MM.1S (cell line): ENCODE data around the gene TXK.
A peak's percentile ranks its signal among the peaks of the same experiment; 100 is the strongest.

Experiments
- DNase-seq: peaks from one replicate; pipeline ENCODE4 v3.0.0-alpha.2; 2015
- H2AFZ ChIP-seq: fragments of 300-600 bp; sonication (generic); 2 replicates; pipeline ENCODE4 v1.6.0; 2016; ENCODE audit warnings: antibody characterized with exemption, low read length
- H3F3A ChIP-seq: fragments of 300-600 bp; sonication (generic); 2 replicates; pipeline ENCODE4 v1.6.1; 2016; ENCODE audit warnings: mild to moderate bottlenecking, antibody characterized with exemption, low read length, moderate library complexity, mixed read lengths; ENCODE audit not compliant: insufficient read depth
- H3K27ac ChIP-seq: fragments of 300-600 bp; sonication (generic); 2 replicates; pipeline ENCODE4 v1.5.1; 2016; ENCODE audit warnings: mild to moderate bottlenecking, low read length
- H3K27me3 ChIP-seq: fragments of 300-600 bp; sonication (generic); replicated peaks from 2 replicates; pipeline ENCODE4 v1.6.0; 2016; ENCODE audit warnings: low read length; ENCODE audit not compliant: insufficient read depth
- H3K36me3 ChIP-seq: fragments of 300-600 bp; sonication (generic); replicated peaks from 2 replicates; pipeline ENCODE4 v1.6.1; 2016; ENCODE audit warnings: mild to moderate bottlenecking, low read length, mixed read lengths; ENCODE audit not compliant: insufficient read depth
- H3K4me1 ChIP-seq: fragments of 300-600 bp; sonication (generic); 2 replicates; pipeline ENCODE4 v1.6.1; 2016; ENCODE audit warnings: low read length, mixed read lengths
- H3K4me2 ChIP-seq: fragments of 300-600 bp; sonication (generic); 2 replicates; pipeline ENCODE4 v1.6.0; 2016; ENCODE audit warnings: low read depth, low read length
- H3K4me3 ChIP-seq: fragments of 300-600 bp; sonication (generic); 2 replicates; pipeline ENCODE4 v1.5.1; 2016; ENCODE audit warnings: low read length, mixed read lengths
- H3K79me2 ChIP-seq: fragments of 300-600 bp; sonication (generic); 2 replicates; pipeline ENCODE4 v1.6.1; 2016; ENCODE audit warnings: mixed run types, low read length, mixed read lengths
- H3K9ac ChIP-seq: fragments of 300-600 bp; sonication (generic); 2 replicates; pipeline ENCODE4 v1.6.1; 2016; ENCODE audit warnings: low read length, mixed read lengths
- H3K9me2 ChIP-seq: fragments of 300-600 bp; sonication (generic); replicated peaks from 2 replicates; pipeline ENCODE4 v1.6.1; 2016; ENCODE audit warnings: mild to moderate bottlenecking, low read length, mixed read lengths; ENCODE audit not compliant: insufficient read depth
- H3K9me3 ChIP-seq: fragments of 300-600 bp; sonication (generic); replicated peaks from 2 replicates; pipeline ENCODE4 v1.6.1; 2016; ENCODE audit warnings: mild to moderate bottlenecking, low read length, mixed read lengths; ENCODE audit not compliant: insufficient read depth
- H4K20me1 ChIP-seq: fragments of 300-600 bp; sonication (generic); 2 replicates; pipeline ENCODE4 v1.6.1; 2016; ENCODE audit warnings: mild to moderate bottlenecking, low read length, moderate library complexity, mixed read lengths; ENCODE audit not compliant: insufficient read depth
- CTCF ChIP-seq: fragments of 300-600 bp; sonication (generic); IDR thresholded peaks from 2 replicates; pipeline ENCODE4 v1.5.1; 2016; ENCODE audit warnings: antibody characterized with exemption, low read length, mixed read lengths
- EZH2 ChIP-seq: fragments of 300-600 bp; sonication (generic); optimal IDR thresholded peaks from 2 replicates; pipeline ENCODE3; 2017; ENCODE audit warnings: low read depth, mild to moderate bottlenecking, antibody characterized with exemption, low read length, mixed read lengths
- EZH2phosphoT487 ChIP-seq: fragments of 300-600 bp; sonication (generic); IDR thresholded peaks from 2 replicates; pipeline ENCODE4 v1.6.1; 2018; ENCODE audit warnings: antibody characterized with exemption, low read length

TXK gene

GRCh38 chr4:48022192-48022799 lies 111.8 kb downstream of the TXK start:
- no peaks in the 10 kb centered on the region for H3K36me3 ChIP-seq
- H3K79me2 ChIP-seq, result no peaks in the 10 kb centered on the region
- H3K4me1 ChIP-seq, result no peaks in the 10 kb centered on the region
- peaks cover 16% of the 10 kb centered on the region for H3K27me3 ChIP-seq
- no peak overlapping the region for H2AFZ ChIP-seq
- H3K9ac ChIP-seq, result no peak overlapping the region
- no peaks in the 10 kb centered on the region for H3F3A ChIP-seq
- H3K27ac ChIP-seq, result no peak overlapping the region
- no peak overlapping the region for H3K4me2 ChIP-seq
- no peaks in the 10 kb centered on the region for H4K20me1 ChIP-seq
- TF ChIP-seq EZH2, result no peak
- no peak for DNase-seq
- no peaks in the 10 kb centered on the region for H3K9me2 ChIP-seq
- H3K9me3 ChIP-seq, result no peaks in the 10 kb centered on the region
- no peak overlapping the region for H3K4me3 ChIP-seq

- H3K4me1 ChIP-seq, result no peaks in the 10 kb centered on the region
- no peak for TF ChIP-seq EZH2
- TF ChIP-seq CTCF, result no peak
- no peak for TF ChIP-seq EZH2phosphoT487
- no peak overlapping the region for H3K4me3 ChIP-seq
- H3K4me2 ChIP-seq, result no peak overlapping the region
- no peaks in the 10 kb centered on the region for H4K20me1 ChIP-seq
- no peak overlapping the region for H3K9ac ChIP-seq
- peaks cover 16% of the 10 kb centered on the region for H3K27me3 ChIP-seq
- H3K36me3 ChIP-seq, result no peaks in the 10 kb centered on the region
- no peaks in the 10 kb centered on the region for H3K79me2 ChIP-seq
- H2AFZ ChIP-seq, result no peak overlapping the region
- H3K9me2 ChIP-seq, result no peaks in the 10 kb centered on the region
- H3F3A ChIP-seq, result no peaks in the 10 kb centered on the region
- H3K9me3 ChIP-seq, result no peaks in the 10 kb centered on the region
- no peak for DNase-seq
- no peak overlapping the region for H3K27ac ChIP-seq
Observed at GRCh38 chr4:48021100-48021499, 113.0 kb downstream of the TXK start.

GRCh38 chr4:48018112-48018511 lies 115.9 kb downstream of the TXK start:
- Histone ChIP-seq H3K9ac (no peak overlapping the region), H3K27me3 (peaks cover 16% of the 10 kb centered on the region), H3K27ac (no peak overlapping the region), H3K9me3 (no peaks in the 10 kb centered on the region), H3K79me2 (no peaks in the 10 kb centered on the region), H3K4me1 (0 out of 2 replicates have a peak, but pooled peaks cover 5% of the 10 kb centered on the region), H2AFZ (no peak overlapping the region), H3K4me2 (no peak overlapping the region), H3F3A (no peaks in the 10 kb centered on the region), H3K36me3 (no peaks in the 10 kb centered on the region), H3K9me2 (no peaks in the 10 kb centered on the region), H4K20me1 (no peaks in the 10 kb centered on the region), H3K4me3 (no peak overlapping the region)
- no peak for DNase-seq
- TF ChIP-seq CTCF, result no peak
- no peak for TF ChIP-seq EZH2phosphoT487
- no peak for TF ChIP-seq EZH2

- Histone ChIP-seq H3K27me3 (peaks cover 16% of the 10 kb centered on the region), H3K9ac (no peak overlapping the region), H4K20me1 (no peaks in the 10 kb centered on the region), H3K36me3 (no peaks in the 10 kb centered on the region), H3K4me2 (peak overlapping the region; percentile 82), H3K4me1 (0 out of 2 replicates have a peak, but pooled peaks cover 5% of the 10 kb centered on the region), H2AFZ (peak overlapping the region; percentile 52), H3K27ac (no peak overlapping the region), H3F3A (no peaks in the 10 kb centered on the region), H3K4me3 (peak overlapping the region; percentile 61), H3K79me2 (no peaks in the 10 kb centered on the region), H3K9me3 (no peaks in the 10 kb centered on the region), H3K9me2 (no peaks in the 10 kb centered on the region)
- DNase-seq, result no peak
- TF ChIP-seq EZH2phosphoT487 (no peak), CTCF (no peak), EZH2 (no peak)
Observed at GRCh38 chr4:48017108-48017571, 116.9 kb downstream of the TXK start.
